Kidney (tissue), 14 donors: ENCODE measurements around the gene DPM2. TPM values are rescaled to one million over a fixed set of nuclear protein-coding genes. Genes with fewer than 3 reads are reported as not detected.
A peak's percentile ranks its signal among the peaks of the same experiment; 100 is the strongest.

Experiments used
- DNase-seq, 5 donors: peaks; one replicate each; pipeline ENCODE4 v3.0.0-alpha.2; 2013 to 2020
- FAIRE-seq: peaks from 2 replicates; lab custom pipeline; 2012; peaks lifted over from hg19 to GRCh38; lab: Jason Lieb, UNC
- H3K27ac ChIP-seq, 2 donors: one replicate each; pipeline ENCODE4 v1.7.0; 2013; ENCODE audit warnings: low read depth in 2 of 2, low read length in 2 of 2, inconsistent platforms in 1 of 2
- H3K27me3 ChIP-seq: one replicate; pipeline ENCODE4 v1.7.1; 2013; ENCODE audit warnings: low read length, inconsistent platforms; ENCODE audit not compliant: control insufficient read depth, insufficient read depth
- H3K36me3 ChIP-seq, 3 donors: one replicate each; pipeline versions ENCODE4 v1.7.0 to v1.7.1; 2013; ENCODE audit warnings: low read length in 3 of 3, control low read depth in 1 of 3, inconsistent platforms in 1 of 3; ENCODE audit not compliant: insufficient read depth in 3 of 3, control insufficient read depth in 2 of 3
- H3K4me1 ChIP-seq, 3 donors: one replicate each; pipeline versions ENCODE4 v1.7.0 to v1.7.1; 2013; ENCODE audit warnings: low read length in 3 of 3, inconsistent platforms in 1 of 3, low read depth in 1 of 3; ENCODE audit not compliant: control insufficient read depth in 2 of 3, insufficient read depth in 2 of 3
- H3K4me3 ChIP-seq, 3 donors: one replicate each; pipeline versions ENCODE4 v1.7.0 to v1.8.1; 2013; ENCODE audit warnings: low read length in 3 of 3, control low read depth in 1 of 3, inconsistent platforms in 1 of 3
- H3K9ac ChIP-seq, 3 donors: one replicate each; pipeline versions ENCODE4 v1.7.0 to v1.7.1; 2013; ENCODE audit warnings: low read length in 3 of 3, control low read depth in 1 of 3, inconsistent platforms in 1 of 3
- H3K9me3 ChIP-seq, 3 donors: one replicate each; pipeline versions ENCODE4 v1.7.0 to v1.7.1; 2013; ENCODE audit warnings: low read length in 3 of 3, control low read depth in 1 of 3, inconsistent platforms in 1 of 3; ENCODE audit not compliant: control insufficient read depth in 2 of 3, insufficient read depth in 1 of 3
- CTCF ChIP-seq: IDR thresholded peaks from 3 replicates; pipeline ENCODE4 v1.5.1; 2012; ENCODE audit warnings: mild to moderate bottlenecking, moderate library complexity, borderline replicate concordance; ENCODE audit not compliant: insufficient read depth; ENCODE audit errors: extremely low read depth
- intact Hi-C: fragments of 100-400 bp; cut with DNase I; formaldehyde crosslinking; loops from one replicate; pipeline ENCODE4 v1.11.1; 2022
- polyA plus RNA-seq: library from polyadenylated mRNA; stranded (reverse); fragments of 350-450 nt; fragmentation: Illumina TruSeq; extraction: RNeasy Lipid Tissue Mini Kit (QIAGEN cat#74804); gene quantifications from one replicate; pipeline ENCODE4 v1.2.3, GENCODE V29; 2014; ENCODE audit warnings: low read depth, low replicate concordance; ENCODE audit not compliant: insufficient read depth
- total RNA-seq: library from RNA; stranded (reverse); fragmentation: NEBNext Ultra II Directional; extraction: Animal tissue kit (Norgen Biotek cat#: 25700); gene quantifications from one replicate; pipeline ENCODE4 v1.2.1, GENCODE V29; 2021
- donor health status: control.
- donor health status: control.
- donor health status: control.
- donor health status: control.
- donor health status: control.
- donor health status: DM: yes; HTN: yes; CAD: no.
- donor health status: Normal renal cell carcinoma (clear cell type).

The DPM2 gene
- total and polyA plus RNA-seq, 2 donors from 2014 or later: 42.8 to 70.0 TPM

GRCh38 chr9:127931092-127931881, 6.4 kb downstream of the DPM2 start:
- DNase-seq (peak in 3 of 5 donors; percentile 35 to 78 (median 48)), FAIRE-seq (no peak)
- no peak for TF ChIP-seq CTCF
- no peak overlapping the region for H3K9ac ChIP-seq
- no peaks in the 10 kb centered on the region for H3K36me3 ChIP-seq
- no peaks in the 10 kb centered on the region for H3K9me3 ChIP-seq
- H3K27ac ChIP-seq: no peak overlapping the region
- intact Hi-C loops: no loop called here
- peaks cover 0 to 33% (median under 1%) of the 10 kb centered on the region in 3 donors for H3K4me1 ChIP-seq
- peaks cover 4% of the 10 kb centered on the region for H3K27me3 ChIP-seq
- peak overlapping the region in 1 of 3 donors; percentile 35 for H3K4me3 ChIP-seq

- no peak for FAIRE-seq
- DNase-seq: peak; percentile 86 to 93 (median 91)
- Histone ChIP-seq H3K9me3 (no peaks in the 10 kb centered on the region), H3K9ac (no peak within 1 kb of the TSS), H3K4me1 (peaks cover 0 to 27% (median 0%) of the 10 kb centered on the region in 3 donors), H3K27ac (no peak within 1 kb of the TSS), H3K27me3 (peaks cover 4% of the 10 kb centered on the region), H3K36me3 (no peaks in the 10 kb centered on the region), H3K4me3 (peak within 1 kb of the TSS; percentile 16 to 35 (median 24))
- no peak for TF ChIP-seq CTCF
- intact Hi-C loops: no loop called here
Measured at GRCh38 chr9:127930231-127931091, 7.2 kb downstream of the DPM2 start, which contains the start of gene PIP5KL1. PIP5KL1 (minus strand) TSS chr9:127930777; CDS start chr9:127930752, 25 bp downstream.

- Histone ChIP-seq H3K27me3 (peaks cover 4% of the 10 kb centered on the region), H3K9ac (no peak overlapping the region), H3K9me3 (no peaks in the 10 kb centered on the region), H3K4me3 (no peak overlapping the region), H3K36me3 (no peaks in the 10 kb centered on the region), H3K4me1 (peaks cover 0 to 24% (median 0%) of the 10 kb centered on the region in 3 donors), H3K27ac (no peak overlapping the region)
- DNase-seq: peak in 1 of 5 donors; percentile 74
- intact Hi-C loops: no loop called here
- FAIRE-seq: no peak
- no peak for TF ChIP-seq CTCF
Measured at GRCh38 chr9:127929625-127929979, 8.1 kb downstream of the DPM2 start.
